GM23338 (cell line): Measurements from ENCODE around the gene SPRY2. TPM values are rescaled to one million over a fixed set of nuclear protein-coding genes. Genes with fewer than 3 reads are reported as not detected.

Experiments used
- ATAC-seq: fragments of 200-7000 bp; cut with Tn5 transposase; 3 replicates; pipeline ENCODE4 v1.9.1; 2020
- DNase-seq: peaks from one replicate; pipeline ENCODE4 v3.0.0-alpha.2; 2015; ENCODE audit warnings: low spot score
- H2AFZ ChIP-seq: fragments of 200-600 bp; sonication (generic); 2 replicates; pipeline ENCODE4 v1.8.0; 2016; ENCODE audit warnings: antibody characterized with exemption, mild to moderate bottlenecking, moderate library complexity
- H3F3A ChIP-seq: fragments of 200-600 bp; sonication (generic); replicated peaks from 2 replicates; pipeline ENCODE4 v1.8.0; 2017; ENCODE audit warnings: antibody characterized with exemption, mixed run types, low read depth
- H3K27ac ChIP-seq: fragments of 200-600 bp; sonication (generic); 2 replicates; pipeline ENCODE4 v1.6.1; 2016; ENCODE audit warnings: low read depth
- H3K27me3 ChIP-seq: fragments of 200-600 bp; sonication (generic); 2 replicates; pipeline ENCODE4 v1.8.0; 2016; ENCODE audit warnings: mild to moderate bottlenecking, mixed run types, moderate library complexity; ENCODE audit not compliant: insufficient read depth
- H3K36me3 ChIP-seq: fragments of 200-600 bp; sonication (generic); 2 replicates; pipeline ENCODE4 v1.8.0; 2016; ENCODE audit warnings: mild to moderate bottlenecking; ENCODE audit not compliant: insufficient read depth
- H3K4me1 ChIP-seq: fragments of 200-600 bp; sonication (generic); 2 replicates; pipeline ENCODE4 v1.8.0; 2016; ENCODE audit warnings: mild to moderate bottlenecking, moderate library complexity; ENCODE audit not compliant: insufficient read depth
- H3K4me2 ChIP-seq: fragments of 200-600 bp; sonication (generic); 2 replicates; pipeline ENCODE4 v1.7.1; 2017; ENCODE audit warnings: mixed run types
- H3K4me3 ChIP-seq: fragments of 200-600 bp; sonication (generic); 2 replicates; pipeline ENCODE4 v1.6.1; 2016; ENCODE audit warnings: mixed run types
- H3K79me2 ChIP-seq: fragments of 200-600 bp; sonication (generic); replicated peaks from 2 replicates; pipeline ENCODE4 v1.8.0; 2017; ENCODE audit warnings: mild to moderate bottlenecking; ENCODE audit not compliant: insufficient read depth
- H3K9me2 ChIP-seq: fragments of 200-600 bp; sonication (generic); 2 replicates; pipeline ENCODE4 v1.8.0; 2017; ENCODE audit not compliant: insufficient read depth
- H4K20me1 ChIP-seq: fragments of 200-600 bp; sonication (generic); replicated peaks from 2 replicates; pipeline ENCODE4 v1.8.0; 2017; ENCODE audit warnings: mild to moderate bottlenecking; ENCODE audit not compliant: insufficient read depth
- H3K27ac Mint-ChIP-seq: 2 replicates; pipeline ENCODE4 v1.8.0; 2020; ENCODE audit warnings: inconsistent platforms, mild to moderate bottlenecking, moderate library complexity, mixed read lengths
- H3K27me3 Mint-ChIP-seq: 3 replicates; pipeline ENCODE4 v1.8.0; 2022; ENCODE audit warnings: low read depth, mild to moderate bottlenecking, moderate library complexity, mixed read lengths, inconsistent platforms; ENCODE audit not compliant: insufficient read depth, poor library complexity
- H3K36me3 Mint-ChIP-seq: 3 replicates; pipeline ENCODE4 v1.8.0; 2021; ENCODE audit warnings: low read depth, mild to moderate bottlenecking, inconsistent platforms, moderate library complexity, mixed read lengths
- H3K4me1 Mint-ChIP-seq: 3 replicates; pipeline ENCODE4 v1.8.0; 2020; ENCODE audit warnings: mild to moderate bottlenecking, inconsistent platforms, mixed read lengths
- H3K4me3 Mint-ChIP-seq: 3 replicates; pipeline ENCODE4 v1.8.0; 2021; ENCODE audit warnings: moderate library complexity, mild to moderate bottlenecking, inconsistent platforms, mixed read lengths
- H3K9me3 Mint-ChIP-seq: 3 replicates; pipeline ENCODE4 v1.8.0; 2020; ENCODE audit warnings: moderate library complexity, mild to moderate bottlenecking, inconsistent platforms, mixed read lengths
- EZH2phosphoT487 ChIP-seq: fragments of 200-600 bp; sonication (generic); IDR thresholded peaks from one replicate; pipeline ENCODE4 v1.8.1; 2018; ENCODE audit warnings: antibody characterized with exemption; ENCODE audit not compliant: unreplicated experiment
- STAT1 ChIP-seq: IDR thresholded peaks from one replicate; pipeline ENCODE4 v1.6.1; 2016; ENCODE audit warnings: antibody characterized with exemption; ENCODE audit not compliant: unreplicated experiment
- ZNF114 ChIP-seq: fragments of 250-450 bp; sonication (Bioruptor Pico); IDR thresholded peaks from 2 replicates; pipeline ENCODE4 v1.5.0; 2020; ENCODE audit warnings: mild to moderate bottlenecking, moderate library complexity
- polyA plus RNA-seq: library from polyadenylated mRNA; unstranded; fragments of >200 nt; fragmentation: Nextera tagmentation; extraction: Ambion mirVana; gene quantifications from 2 replicates; pipeline ENCODE4 v1.2.1, GENCODE V29; 2016
- total RNA-seq: library from RNA; depleted of rRNA; stranded (reverse); fragments of >200 nt; shearing (Covaris generic); gene quantifications from 2 replicates; pipeline ENCODE4 v1.2.3, GENCODE V29; 2014
- TF ChIP-seq, protein P1 (sequence below): fragments of 250-450 bp; sonication (Bioruptor Pico); IDR thresholded peaks from 2 replicates; pipeline ENCODE4 v1.5.0; 2020; ENCODE audit warnings: mild to moderate bottlenecking, moderate library complexity

Gene SPRY2
- total and polyA plus RNA-seq, 2 experiments from 2014 or later = 21.5 to 39.1 TPM

DNA sequence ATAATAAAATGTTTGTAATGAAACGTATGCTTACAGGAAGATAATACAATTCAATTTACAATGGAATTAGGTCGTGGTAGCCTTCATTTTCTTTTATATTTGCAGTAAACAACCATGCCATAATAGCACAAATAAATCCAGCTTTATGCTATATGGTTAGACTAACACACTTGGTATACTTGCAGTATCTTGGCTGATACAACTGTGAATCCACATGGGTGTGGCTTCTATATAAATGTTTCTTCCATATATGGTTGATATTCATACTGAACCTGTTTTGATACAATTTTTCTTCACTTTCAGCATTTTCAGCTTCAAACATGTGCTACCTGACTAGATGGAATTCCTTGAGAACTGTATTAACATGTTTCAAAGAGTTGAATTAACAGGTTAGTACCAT lies 20.4 kb upstream of the SPRY2 start (continued):
- TF ChIP-seq, protein P1, sequence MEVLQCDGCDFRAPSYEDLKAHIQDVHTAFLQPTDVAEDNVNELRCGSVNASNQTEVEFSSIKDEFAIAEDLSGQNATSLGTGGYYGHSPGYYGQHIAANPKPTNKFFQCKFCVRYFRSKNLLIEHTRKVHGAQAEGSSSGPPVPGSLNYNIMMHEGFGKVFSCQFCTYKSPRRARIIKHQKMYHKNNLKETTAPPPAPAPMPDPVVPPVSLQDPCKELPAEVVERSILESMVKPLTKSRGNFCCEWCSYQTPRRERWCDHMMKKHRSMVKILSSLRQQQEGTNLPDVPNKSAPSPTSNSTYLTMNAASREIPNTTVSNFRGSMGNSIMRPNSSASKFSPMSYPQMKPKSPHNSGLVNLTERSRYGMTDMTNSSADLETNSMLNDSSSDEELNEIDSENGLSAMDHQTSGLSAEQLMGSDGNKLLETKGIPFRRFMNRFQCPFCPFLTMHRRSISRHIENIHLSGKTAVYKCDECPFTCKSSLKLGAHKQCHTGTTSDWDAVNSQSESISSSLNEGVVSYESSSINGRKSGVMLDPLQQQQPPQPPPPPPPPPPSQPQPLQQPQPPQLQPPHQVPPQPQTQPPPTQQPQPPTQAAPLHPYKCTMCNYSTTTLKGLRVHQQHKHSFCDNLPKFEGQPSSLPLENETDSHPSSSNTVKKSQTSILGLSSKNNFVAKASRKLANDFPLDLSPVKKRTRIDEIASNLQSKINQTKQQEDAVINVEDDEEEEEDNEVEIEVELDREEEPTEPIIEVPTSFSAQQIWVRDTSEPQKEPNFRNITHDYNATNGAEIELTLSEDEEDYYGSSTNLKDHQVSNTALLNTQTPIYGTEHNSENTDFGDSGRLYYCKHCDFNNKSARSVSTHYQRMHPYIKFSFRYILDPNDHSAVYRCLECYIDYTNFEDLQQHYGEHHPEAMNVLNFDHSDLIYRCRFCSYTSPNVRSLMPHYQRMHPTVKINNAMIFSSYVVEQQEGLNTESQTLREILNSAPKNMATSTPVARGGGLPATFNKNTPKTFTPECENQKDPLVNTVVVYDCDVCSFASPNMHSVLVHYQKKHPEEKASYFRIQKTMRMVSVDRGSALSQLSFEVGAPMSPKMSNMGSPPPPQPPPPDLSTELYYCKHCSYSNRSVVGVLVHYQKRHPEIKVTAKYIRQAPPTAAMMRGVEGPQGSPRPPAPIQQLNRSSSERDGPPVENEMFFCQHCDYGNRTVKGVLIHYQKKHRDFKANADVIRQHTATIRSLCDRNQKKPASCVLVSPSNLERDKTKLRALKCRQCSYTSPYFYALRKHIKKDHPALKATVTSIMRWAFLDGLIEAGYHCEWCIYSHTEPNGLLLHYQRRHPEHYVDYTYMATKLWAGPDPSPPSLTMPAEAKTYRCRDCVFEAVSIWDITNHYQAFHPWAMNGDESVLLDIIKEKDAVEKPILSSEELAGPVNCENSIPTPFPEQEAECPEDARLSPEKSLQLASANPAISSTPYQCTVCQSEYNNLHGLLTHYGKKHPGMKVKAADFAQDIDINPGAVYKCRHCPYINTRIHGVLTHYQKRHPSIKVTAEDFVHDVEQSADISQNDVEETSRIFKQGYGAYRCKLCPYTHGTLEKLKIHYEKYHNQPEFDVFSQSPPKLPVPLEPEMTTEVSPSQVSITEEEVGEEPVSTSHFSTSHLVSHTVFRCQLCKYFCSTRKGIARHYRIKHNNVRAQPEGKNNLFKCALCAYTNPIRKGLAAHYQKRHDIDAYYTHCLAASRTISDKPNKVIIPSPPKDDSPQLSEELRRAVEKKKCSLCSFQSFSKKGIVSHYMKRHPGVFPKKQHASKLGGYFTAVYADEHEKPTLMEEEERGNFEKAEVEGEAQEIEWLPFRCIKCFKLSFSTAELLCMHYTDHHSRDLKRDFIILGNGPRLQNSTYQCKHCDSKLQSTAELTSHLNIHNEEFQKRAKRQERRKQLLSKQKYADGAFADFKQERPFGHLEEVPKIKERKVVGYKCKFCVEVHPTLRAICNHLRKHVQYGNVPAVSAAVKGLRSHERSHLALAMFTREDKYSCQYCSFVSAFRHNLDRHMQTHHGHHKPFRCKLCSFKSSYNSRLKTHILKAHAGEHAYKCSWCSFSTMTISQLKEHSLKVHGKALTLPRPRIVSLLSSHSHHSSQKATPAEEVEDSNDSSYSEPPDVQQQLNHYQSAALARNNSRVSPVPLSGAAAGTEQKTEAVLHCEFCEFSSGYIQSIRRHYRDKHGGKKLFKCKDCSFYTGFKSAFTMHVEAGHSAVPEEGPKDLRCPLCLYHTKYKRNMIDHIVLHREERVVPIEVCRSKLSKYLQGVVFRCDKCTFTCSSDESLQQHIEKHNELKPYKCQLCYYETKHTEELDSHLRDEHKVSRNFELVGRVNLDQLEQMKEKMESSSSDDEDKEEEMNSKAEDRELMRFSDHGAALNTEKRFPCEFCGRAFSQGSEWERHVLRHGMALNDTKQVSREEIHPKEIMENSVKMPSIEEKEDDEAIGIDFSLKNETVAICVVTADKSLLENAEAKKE = no peak
- no peak for TF ChIP-seq STAT1

DNA sequence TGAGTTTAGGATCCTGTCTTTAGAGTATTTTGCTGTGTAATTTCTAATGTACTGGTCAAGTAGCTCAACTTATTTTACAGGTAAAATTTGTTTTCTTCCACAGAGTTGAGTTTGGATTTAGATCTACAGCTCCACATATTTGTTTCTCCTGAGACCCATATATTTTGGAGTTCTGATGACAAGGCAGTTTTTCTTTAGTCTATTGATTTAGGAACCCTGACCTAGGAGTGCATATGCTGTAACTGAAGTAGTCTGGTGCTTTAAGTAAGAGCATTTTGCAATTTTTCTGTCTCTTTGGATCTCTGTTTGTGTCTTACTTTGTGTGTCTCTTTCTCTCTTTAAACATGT lies 19.5 kb upstream of the SPRY2 start:
- DNase-seq (no peak), ATAC-seq (no peak)
- Mint-ChIP-seq H3K4me3 (peak overlapping the region; percentile 33; the same call in 2 of the 3 replicates), H3K27ac (peak overlapping the region; percentile 96), H3K36me3 (peaks cover 3% of the 10 kb centered on the region; the same call in 1 of the 3 replicates), H3K27me3 (peaks cover 11% of the 10 kb centered on the region), H3K9me3 (peaks cover 3% of the 10 kb centered on the region; the same call in 1 of the 3 replicates), H3K4me1 (peaks cover 36% of the 10 kb centered on the region)
- Histone ChIP-seq H3K27me3 (no peaks in the 10 kb centered on the region), H3K79me2 (no peaks in the 10 kb centered on the region), H3K27ac (peak overlapping the region; percentile 78), H3K9me2 (no peaks in the 10 kb centered on the region), H3K4me1 (peaks cover 23% of the 10 kb centered on the region), H3K36me3 (no peaks in the 10 kb centered on the region), H2AFZ (no peak overlapping the region), H3K4me3 (0 out of 2 replicates have a peak overlapping the region, but pooled peaks have one; percentile 38), H3F3A (peaks cover 6% of the 10 kb centered on the region; the same call in 1 of the 2 replicates), H4K20me1 (no peaks in the 10 kb centered on the region), H3K4me2 (peak overlapping the region; percentile 65)
- no peak for TF ChIP-seq ZNF114
- TF ChIP-seq EZH2phosphoT487 = no peak
- TF ChIP-seq, protein P1 = no peak
